DOHH2 (cell line): ENCODE results near the gene KCNN2.

Experiments
- H3F3A ChIP-seq: fragments of 200-600 bp; sonication (generic), shearing (Covaris generic); 2 replicates; pipeline ENCODE4 v1.6.0; 2016; ENCODE audit warnings: antibody characterized with exemption, mild to moderate bottlenecking; ENCODE audit not compliant: control insufficient read depth, insufficient read depth
- H3K27ac ChIP-seq: fragments of 200-600 bp; sonication (generic); 2 replicates; pipeline ENCODE4 v1.5.1; 2014; ENCODE audit warnings: low read depth, mild to moderate bottlenecking, low read length, moderate library complexity
- H3K27me3 ChIP-seq: fragments of 200-600 bp; sonication (generic); 2 replicates; pipeline ENCODE4 v1.6.1; 2014; ENCODE audit warnings: mild to moderate bottlenecking, low read length, mixed read lengths; ENCODE audit not compliant: control insufficient read depth
- H3K36me3 ChIP-seq: fragments of 200-600 bp; sonication (generic); 2 replicates; pipeline ENCODE4 v1.6.1; 2014; ENCODE audit warnings: mild to moderate bottlenecking, low read length, moderate library complexity, mixed read lengths; ENCODE audit not compliant: control insufficient read depth
- H3K4me1 ChIP-seq: fragments of 200-600 bp; sonication (generic); 2 replicates; pipeline ENCODE4 v1.6.1; 2014; ENCODE audit warnings: mild to moderate bottlenecking, low read length, mixed read lengths; ENCODE audit not compliant: control insufficient read depth
- H3K4me2 ChIP-seq: fragments of 200-600 bp; sonication (generic); 2 replicates; pipeline ENCODE4 v1.6.0; 2014; ENCODE audit warnings: mild to moderate bottlenecking, low read length, moderate library complexity
- H3K4me3 ChIP-seq: fragments of 200-600 bp; sonication (generic); 2 replicates; pipeline ENCODE4 v1.5.1; 2014; ENCODE audit warnings: mild to moderate bottlenecking, low read length, mixed read lengths
- H3K79me2 ChIP-seq: fragments of 200-600 bp; sonication (generic); 2 replicates; pipeline ENCODE4 v1.6.1; 2014; ENCODE audit warnings: mild to moderate bottlenecking, low read length, mixed read lengths; ENCODE audit not compliant: control insufficient read depth
- H3K9me2 ChIP-seq: fragments of 200-600 bp; sonication (generic); replicated peaks from 2 replicates; pipeline ENCODE4 v1.6.1; 2014; ENCODE audit warnings: mild to moderate bottlenecking, low read length, mixed read lengths; ENCODE audit not compliant: control insufficient read depth
- H3K9me3 ChIP-seq: fragments of 200-600 bp; sonication (generic); 2 replicates; pipeline ENCODE4 v1.6.1; 2014; ENCODE audit warnings: antibody characterized with exemption, low read length, mixed read lengths; ENCODE audit not compliant: control insufficient read depth, insufficient read depth
- H4K20me1 ChIP-seq: fragments of 200-600 bp; sonication (generic); 2 replicates; pipeline ENCODE4 v1.6.0; 2014; ENCODE audit warnings: low read depth, mild to moderate bottlenecking, antibody characterized with exemption, low read length, moderate library complexity; ENCODE audit not compliant: control insufficient read depth, insufficient read depth
- EZH2phosphoT487 ChIP-seq: fragments of 200-600 bp; sonication (generic); IDR thresholded peaks from 2 replicates; pipeline ENCODE4 v1.6.1; 2017; ENCODE audit warnings: borderline replicate concordance, mild to moderate bottlenecking, antibody characterized with exemption, low read length, moderate library complexity, mixed read lengths
- TF ChIP-seq, protein P1 (sequence below): fragments of 200-600 bp; sonication (generic); IDR thresholded peaks from one replicate; pipeline ENCODE4 v1.5.1; 2014; ENCODE audit warnings: antibody characterized with exemption, mild to moderate bottlenecking, low read depth, low read length; ENCODE audit not compliant: poor library complexity, severe bottlenecking

KCNN2 gene

DNA sequence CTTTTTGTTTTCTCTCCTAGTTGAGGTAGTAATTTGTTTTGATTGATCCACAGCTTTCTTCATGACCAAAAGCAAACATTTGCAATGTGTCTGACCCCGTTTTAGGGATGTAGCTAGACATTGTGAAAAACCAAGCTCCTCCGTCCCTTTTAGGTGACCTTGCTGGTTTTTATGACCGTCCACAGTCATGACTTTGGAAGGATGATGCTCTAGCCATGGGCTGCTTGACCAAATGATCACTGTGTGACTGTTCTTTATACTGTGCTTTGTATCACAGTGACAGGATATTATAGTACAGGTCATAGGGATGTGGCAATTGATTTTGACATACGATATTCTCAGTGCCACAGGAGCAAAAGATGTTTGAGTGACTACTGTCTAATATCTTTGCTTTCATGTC, 54.4 kb downstream of the KCNN2 start:
- Histone ChIP-seq H3F3A (no peaks in the 10 kb centered on the region), H3K9me3 (no peaks in the 10 kb centered on the region), H3K27ac (no peak overlapping the region), H3K9me2 (no peaks in the 10 kb centered on the region), H4K20me1 (no peaks in the 10 kb centered on the region), H3K4me2 (no peak overlapping the region), H3K4me3 (no peak overlapping the region), H3K27me3 (peaks cover 5% of the 10 kb centered on the region; the same call in 1 of the 2 replicates), H3K36me3 (no peaks in the 10 kb centered on the region), H3K79me2 (no peaks in the 10 kb centered on the region), H3K4me1 (peaks cover 13% of the 10 kb centered on the region)
- TF ChIP-seq EZH2phosphoT487 = no peak

GRCh38 chr5:114417519-114417918, 55.6 kb downstream of the KCNN2 start:
- Histone ChIP-seq H3K27me3 (peaks cover 6% of the 10 kb centered on the region), H3K9me3 (no peaks in the 10 kb centered on the region), H3K9me2 (no peaks in the 10 kb centered on the region), H3K79me2 (no peaks in the 10 kb centered on the region), H3F3A (no peaks in the 10 kb centered on the region), H3K4me3 (no peak overlapping the region), H3K4me1 (peaks cover 13% of the 10 kb centered on the region), H3K36me3 (no peaks in the 10 kb centered on the region), H3K27ac (no peak overlapping the region), H3K4me2 (no peak overlapping the region), H4K20me1 (no peaks in the 10 kb centered on the region)
- TF ChIP-seq EZH2phosphoT487 = no peak
- TF ChIP-seq, protein P1, sequence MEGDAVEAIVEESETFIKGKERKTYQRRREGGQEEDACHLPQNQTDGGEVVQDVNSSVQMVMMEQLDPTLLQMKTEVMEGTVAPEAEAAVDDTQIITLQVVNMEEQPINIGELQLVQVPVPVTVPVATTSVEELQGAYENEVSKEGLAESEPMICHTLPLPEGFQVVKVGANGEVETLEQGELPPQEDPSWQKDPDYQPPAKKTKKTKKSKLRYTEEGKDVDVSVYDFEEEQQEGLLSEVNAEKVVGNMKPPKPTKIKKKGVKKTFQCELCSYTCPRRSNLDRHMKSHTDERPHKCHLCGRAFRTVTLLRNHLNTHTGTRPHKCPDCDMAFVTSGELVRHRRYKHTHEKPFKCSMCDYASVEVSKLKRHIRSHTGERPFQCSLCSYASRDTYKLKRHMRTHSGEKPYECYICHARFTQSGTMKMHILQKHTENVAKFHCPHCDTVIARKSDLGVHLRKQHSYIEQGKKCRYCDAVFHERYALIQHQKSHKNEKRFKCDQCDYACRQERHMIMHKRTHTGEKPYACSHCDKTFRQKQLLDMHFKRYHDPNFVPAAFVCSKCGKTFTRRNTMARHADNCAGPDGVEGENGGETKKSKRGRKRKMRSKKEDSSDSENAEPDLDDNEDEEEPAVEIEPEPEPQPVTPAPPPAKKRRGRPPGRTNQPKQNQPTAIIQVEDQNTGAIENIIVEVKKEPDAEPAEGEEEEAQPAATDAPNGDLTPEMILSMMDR = no peak

- Histone ChIP-seq H4K20me1 (no peaks in the 10 kb centered on the region), H3K9me2 (no peaks in the 10 kb centered on the region), H3K4me1 (peaks cover 13% of the 10 kb centered on the region), H3K4me2 (peak overlapping the region; percentile 42), H3K27ac (no peak overlapping the region), H3K27me3 (peaks cover 8% of the 10 kb centered on the region), H3K36me3 (no peaks in the 10 kb centered on the region), H3F3A (no peaks in the 10 kb centered on the region), H3K79me2 (no peaks in the 10 kb centered on the region), H3K4me3 (no peak overlapping the region), H3K9me3 (no peaks in the 10 kb centered on the region)
- TF ChIP-seq EZH2phosphoT487 = no peak
- TF ChIP-seq, protein P1 = no peak
Measured at GRCh38 chr5:114418176-114419066, 56.6 kb downstream of the KCNN2 start.

- no peaks in the 10 kb centered on the region for H3K9me3 ChIP-seq
- no peaks in the 10 kb centered on the region for H4K20me1 ChIP-seq
- H3K27me3 ChIP-seq = peaks cover 8% of the 10 kb centered on the region
- no peaks in the 10 kb centered on the region for H3K9me2 ChIP-seq
- TF ChIP-seq EZH2phosphoT487 = no peak
- TF ChIP-seq, protein P1 = no peak
- H3K27ac ChIP-seq = no peak overlapping the region
- H3K4me3 ChIP-seq = no peak overlapping the region
- no peaks in the 10 kb centered on the region for H3K36me3 ChIP-seq
- peak overlapping the region; percentile 42 for H3K4me2 ChIP-seq
- peaks cover 13% of the 10 kb centered on the region for H3K4me1 ChIP-seq
- no peaks in the 10 kb centered on the region for H3F3A ChIP-seq
- no peaks in the 10 kb centered on the region for H3K79me2 ChIP-seq
Measured at GRCh38 chr5:114419067-114419388, 57.2 kb downstream of the KCNN2 start.
